A549 (cell line): ENCODE measurements around the gene CIAPIN1. TPM values are rescaled to one million over a fixed set of nuclear protein-coding genes. Genes with fewer than 3 reads are reported as not detected.

ENCODE experiments used
- ATAC-seq, 2 experiments: fragments of 200-7000 bp in 1 of 2; fragments of >200 bp in 1 of 2; cut with Nextera tagmentation in 1 of 2; cut with Tn5 transposase in 1 of 2; 3 replicates each; pipeline versions ENCODE4 v1.8.0 to v1.9.1; 2018 to 2020; ENCODE audit warnings: mild to moderate bottlenecking in 1 of 2, moderate library complexity in 1 of 2
- CTCF ChIA-PET: fragments of 300-600 bp; sonication (Branson Sonifier 250); formaldehyde crosslinking; extraction: SDS; loops from one replicate; lab custom pipeline; 2021; ENCODE audit warnings: antibody characterized with exemption, inconsistent platforms; lab: Yijun Ruan, JAX
- POLR2A ChIA-PET: fragments of 350-600 bp; formaldehyde crosslinking; extraction: SDS; loops from one replicate; lab custom pipeline; 2021; ENCODE audit warnings: antibody characterized with exemption, inconsistent platforms; lab: Yijun Ruan, JAX
- DNase-seq, 2 experiments: peaks; one replicate each; pipeline versions ENCODE4 v3.0.0 to v3.0.0-alpha.2; 2011 to 2016; ENCODE audit warnings: low read depth in 1 of 2, low spot score in 1 of 2
- FAIRE-seq: peaks from 2 replicates; lab custom pipeline; 2011; peaks lifted over from hg19 to GRCh38; lab: Jason Lieb, UNC
- H3K27ac ChIP-seq, 2 experiments: fragments of >200 bp; sonication (Bioruptor Twin); formaldehyde crosslinking; 3 replicates each; pipeline ENCODE4 v1.5.1; 2016 to 2017
- H3K4me1 ChIP-seq: fragments of >200 bp; sonication (Bioruptor Twin); formaldehyde crosslinking; 3 replicates; pipeline ENCODE4 v1.6.1; 2016
- H3K4me2 ChIP-seq: fragments of >200 bp; sonication (Bioruptor Twin); formaldehyde crosslinking; 3 replicates; pipeline ENCODE4 v1.6.1; 2016
- H3K4me3 ChIP-seq: fragments of >200 bp; sonication (Bioruptor Twin); formaldehyde crosslinking; 3 replicates; pipeline ENCODE4 v1.5.1; 2016
- H3K9me3 ChIP-seq: fragments of >200 bp; sonication (Bioruptor Twin); formaldehyde crosslinking; 3 replicates; pipeline ENCODE4 v1.6.1; 2016
- BCL3 ChIP-seq: fragments of >200 bp; sonication (Bioruptor Twin); formaldehyde crosslinking; IDR thresholded peaks from 3 replicates; pipeline ENCODE4 v1.6.1; 2016
- CBX2 ChIP-seq: fragments of 200-600 bp; sonication (generic); IDR thresholded peaks from 2 replicates; pipeline ENCODE4 v1.6.1; 2016; ENCODE audit warnings: low read depth, mild to moderate bottlenecking, borderline replicate concordance
- CHD2 ChIP-seq: fragments of 150-350 bp; IDR thresholded peaks from 2 replicates; pipeline ENCODE4 v1.6.1; 2014; ENCODE audit warnings: low read length; ENCODE audit not compliant: partially characterized antibody
- E2F6 ChIP-seq: IDR thresholded peaks from 2 replicates; pipeline ENCODE4 v1.6.1; 2012; ENCODE audit warnings: low read depth, borderline replicate concordance
- FOSL2 ChIP-seq, 2 experiments: fragments of 450-650 bp in 1 of 2; fragments of >200 bp in 1 of 2; sonication (Bioruptor Twin) in 1 of 2; formaldehyde crosslinking; IDR thresholded peaks; 2 replicates each; pipeline versions ENCODE4 v1.5.0 to v1.6.1; 2016 to 2020; ENCODE audit warnings: mild to moderate bottlenecking in 1 of 2, moderate library complexity in 1 of 2
- GATA3 ChIP-seq: IDR thresholded peaks from 2 replicates; pipeline ENCODE4 v1.6.1; 2012; ENCODE audit warnings: borderline replicate concordance
- HES2 ChIP-seq: fragments of >200 bp; sonication (Bioruptor Twin); formaldehyde crosslinking; IDR thresholded peaks from 2 replicates; pipeline ENCODE4 v1.6.1; 2016
- HMGXB4 ChIP-seq: fragments of 250-450 bp; sonication (Bioruptor Pico); IDR thresholded peaks from 2 replicates; pipeline ENCODE4 v1.5.0; 2021; ENCODE audit warnings: mild to moderate bottlenecking, moderate library complexity, borderline replicate concordance
- HOXA7 ChIP-seq: fragments of 250-450 bp; sonication (Bioruptor Pico); IDR thresholded peaks from 2 replicates; pipeline ENCODE4 v1.5.0; 2020; ENCODE audit warnings: mild to moderate bottlenecking, moderate library complexity
- JUN ChIP-seq, 2 experiments: fragments of >200 bp; sonication (Bioruptor Twin); formaldehyde crosslinking; IDR thresholded peaks; 2 replicates in 1 of 2; 3 replicates in 1 of 2; pipeline ENCODE4 v1.6.1; 2016 to 2017
- JUNB ChIP-seq: fragments of >200 bp; sonication (Bioruptor Twin); formaldehyde crosslinking; IDR thresholded peaks from 2 replicates; pipeline ENCODE4 v1.6.1; 2016
- KDM1A ChIP-seq: fragments of 200-600 bp; sonication (generic); IDR thresholded peaks from 2 replicates; pipeline ENCODE4 v1.6.1; 2016; ENCODE audit warnings: low read depth, mild to moderate bottlenecking
- KDM5A ChIP-seq: fragments of 200-600 bp; sonication (generic); IDR thresholded peaks from 2 replicates; pipeline ENCODE4 v1.6.1; 2016; ENCODE audit warnings: antibody characterized with exemption, mild to moderate bottlenecking
- MAFK ChIP-seq: fragments of 450-650 bp; IDR thresholded peaks from 2 replicates; pipeline ENCODE4 v1.6.1; 2014; ENCODE audit not compliant: partially characterized antibody
- MAX ChIP-seq: IDR thresholded peaks from 2 replicates; pipeline ENCODE4 v1.6.1; 2012
- MYC ChIP-seq: IDR thresholded peaks from 2 replicates; pipeline ENCODE4 v1.6.1; 2012; ENCODE audit warnings: mild to moderate bottlenecking, inconsistent platforms, low read length, improper control_type of control experiment, borderline replicate concordance
- NFE2L2 ChIP-seq: fragments of 150-350 bp; conservative IDR thresholded peaks from 2 replicates; pipeline ENCODE4 v1.6.1; 2014; ENCODE audit warnings: low read length
- NPAS2 ChIP-seq: fragments of 250-450 bp; sonication (Bioruptor Pico); IDR thresholded peaks from 2 replicates; pipeline ENCODE4 v1.8.0; 2022; ENCODE audit warnings: mild to moderate bottlenecking, moderate library complexity, borderline replicate concordance
- PHF8 ChIP-seq: fragments of 200-600 bp; sonication (generic); IDR thresholded peaks from 2 replicates; pipeline ENCODE4 v1.6.1; 2016; ENCODE audit warnings: low read depth, mild to moderate bottlenecking, antibody characterized with exemption, moderate library complexity, borderline replicate concordance
- POLR2A ChIP-seq: IDR thresholded peaks from 2 replicates; pipeline ENCODE4 v1.6.1; 2012; ENCODE audit warnings: mild to moderate bottlenecking, low read length
- POLR2AphosphoS2 ChIP-seq: conservative IDR thresholded peaks from 2 replicates; pipeline ENCODE4 v1.6.1; 2012; ENCODE audit warnings: low read length, improper control_type of control experiment, inconsistent platforms
- RAD21 ChIP-seq, 2 experiments: fragments of >200 bp in 1 of 2; sonication (Bioruptor Twin) in 1 of 2; formaldehyde crosslinking in 1 of 2; IDR thresholded peaks in 1 of 2; conservative IDR thresholded peaks in 1 of 2; 2 replicates in 1 of 2; 3 replicates in 1 of 2; pipeline ENCODE4 v1.6.1; 2012 to 2018; ENCODE audit warnings: inconsistent platforms in 1 of 2
- RARB ChIP-seq: fragments of 250-450 bp; sonication (Bioruptor Pico); IDR thresholded peaks from 2 replicates; pipeline ENCODE4 v1.8.0; 2021; ENCODE audit warnings: mild to moderate bottlenecking, moderate library complexity
- RNF2 ChIP-seq: fragments of 200-600 bp; sonication (generic); IDR thresholded peaks from 2 replicates; pipeline ENCODE4 v1.6.1; 2016; ENCODE audit warnings: low read depth, mild to moderate bottlenecking, antibody characterized with exemption, moderate library complexity, borderline replicate concordance
- SMC3 ChIP-seq: fragments of >200 bp; sonication (Bioruptor Twin); formaldehyde crosslinking; IDR thresholded peaks from 3 replicates; pipeline ENCODE4 v1.6.1; 2018; ENCODE audit warnings: inconsistent platforms
- SREBF2 ChIP-seq: fragments of 450-650 bp; IDR thresholded peaks from 2 replicates; pipeline ENCODE4 v1.6.1; 2014; ENCODE audit warnings: mild to moderate bottlenecking, moderate library complexity
- USF2 ChIP-seq: fragments of 450-650 bp; IDR thresholded peaks from 2 replicates; pipeline ENCODE4 v1.6.1; 2014; ENCODE audit warnings: antibody characterized with exemption
- ZC3H11A ChIP-seq: fragments of 450-650 bp; IDR thresholded peaks from 2 replicates; pipeline ENCODE4 v1.6.1; 2014; ENCODE audit warnings: antibody characterized with exemption, mild to moderate bottlenecking
- ZFP36 ChIP-seq: fragments of 450-650 bp; IDR thresholded peaks from 2 replicates; pipeline ENCODE4 v1.6.1; 2014; ENCODE audit warnings: borderline replicate concordance; ENCODE audit not compliant: partially characterized antibody
- ZNF302 ChIP-seq: fragments of 250-450 bp; sonication (Bioruptor Pico); IDR thresholded peaks from 2 replicates; pipeline ENCODE4 v1.9.0; 2021; ENCODE audit warnings: inconsistent platforms, mild to moderate bottlenecking, moderate library complexity
- WGBS: methylation state at CpG from one replicate; pipeline ENCODE4 v1.1.6; 2017; ENCODE audit errors: missing lambda C conversion rate; 5-methylcytosine and 5-hydroxymethylcytosine counted together
- polyA plus RNA-seq, 4 experiments: library from polyadenylated mRNA; depleted of rRNA in 3 of 4; stranded (reverse); fragments of >200 nt; fragmentation: RNase III in 1 of 4; extraction: RNeasy Plus Mini Kit Qiagen cat#74134 plus additional on column Dnase treatment in 1 of 4; gene quantifications; 2 replicates in 3 of 4; 3 replicates in 1 of 4; pipeline ENCODE4 v1.2.3, GENCODE V29; 2011 to 2017

Gene CIAPIN1
- polyA plus RNA-seq, 2 of the 4 experiments (the other 2 are of a cell fraction): 71.5 to 101 TPM

GRCh38 chr16:57473906-57474305 is 26.7 kb upstream of the CIAPIN1 start:
- CTCF ChIA-PET: interaction anchor here (1.5 to 8.4 kb wide), 6 partner anchors 9 to 174 kb away, joined by 5 to 70 read pairs (median 17); partner anchors contain the start of genes DOK4 and POLR2C
- Histone ChIP-seq H3K4me1 (peaks cover 97% of the 10 kb centered on the region), H3K27ac (peak overlapping the region; percentile 96 to 98)
- no peak for ATAC-seq
- DNase-seq: no peak
- TF ChIP-seq ZFP36 (no peak), MAX (no peak), PHF8 (no peak), KDM1A (no peak), NFE2L2 (no peak), POLR2AphosphoS2 (no peak), E2F6 (no peak), MYC (no peak), JUNB (no peak), ZC3H11A (no peak), CHD2 (no peak), NPAS2 (CRISPR knock-in tag) (no peak), GATA3 (no peak)
- TF ChIP-seq, all 56 proteins: peak for 0
- WGBS: 81% methylated on average over 7 of the region's 8 CpGs
- H3K4me3 ChIP-seq: no peak overlapping the region
- H3K4me2 ChIP-seq: peak overlapping the region; percentile 87; the same call in 2 of the 3 replicates
- POLR2A ChIA-PET: no interaction called here
- no peaks in the 10 kb centered on the region for H3K9me3 ChIP-seq
- no peak for FAIRE-seq

GRCh38 chr16:57473176-57473840 is 26.1 kb upstream of the CIAPIN1 start:
- no peak for FAIRE-seq
- POLR2A ChIA-PET: interaction anchor here (0.8 to 3.0 kb wide), 3 partner anchors 11 to 26 kb away, joined by 3 to 25 read pairs (median 7); partner anchors contain the start of genes CIAPIN1, COQ9, DOK4 and POLR2C

More at GRCh38 chr16:57473176-57473840, 26.1 kb upstream of the CIAPIN1 start:
- DNase-seq (no peak), ATAC-seq (no peak)
- Histone ChIP-seq H3K4me2 (peak overlapping the region; percentile 87), H3K4me3 (no peak overlapping the region), H3K27ac (peak overlapping the region; percentile 96 to 98), H3K9me3 (no peaks in the 10 kb centered on the region), H3K4me1 (peaks cover 97% of the 10 kb centered on the region)
- 84% methylated on average over 13 of the region's 14 CpGs for WGBS
- no peak for TF ChIP-seq POLR2A
- TF ChIP-seq USF2: no peak
- TF ChIP-seq KDM5A: no peak
- no peak for TF ChIP-seq RAD21 (conservative IDR thresholded peaks at IDR 0.05 in 1 of 2, IDR thresholded peaks at IDR 0.05 in 1 of 2)
- TF ChIP-seq HOXA7: no peak
- no peak for TF ChIP-seq MAX
- TF ChIP-seq MYC: no peak
- no peak for TF ChIP-seq JUN (IDR thresholded peaks at IDR 0.05)
- TF ChIP-seq CBX2: no peak
- TF ChIP-seq SREBF2: no peak
- TF ChIP-seq SMC3: no peak
- no peak for TF ChIP-seq RARB (CRISPR knock-in tag)
- TF ChIP-seq ZNF302 (CRISPR knock-in tag): no peak
- TF ChIP-seq BCL3: no peak
- no peak for TF ChIP-seq FOSL2 (IDR thresholded peaks at IDR 0.05)
- TF ChIP-seq FOSL2 (CRISPR knock-in tag; IDR thresholded peaks at IDR 0.05): no peak
- TF ChIP-seq HES2: no peak
- no peak for TF ChIP-seq RNF2
- TF ChIP-seq MAFK: no peak
- TF ChIP-seq GATA3: no peak
- TF ChIP-seq HMGXB4 (CRISPR knock-in tag): no peak
- CTCF ChIA-PET: interaction anchor here (1.3 to 8.4 kb wide), 8 partner anchors 8 to 46 kb away, joined by 3 to 70 read pairs (median 18); partner anchors contain the start of genes DOK4 and POLR2C
